ENCODE results near the gene HGFAC. TPM values are rescaled to one million over a fixed set of nuclear protein-coding genes. Genes with fewer than 3 reads are reported as not detected.

Gene HGFAC
- total RNA-seq, 2 donors from 2014 or later = not detected

DNA sequence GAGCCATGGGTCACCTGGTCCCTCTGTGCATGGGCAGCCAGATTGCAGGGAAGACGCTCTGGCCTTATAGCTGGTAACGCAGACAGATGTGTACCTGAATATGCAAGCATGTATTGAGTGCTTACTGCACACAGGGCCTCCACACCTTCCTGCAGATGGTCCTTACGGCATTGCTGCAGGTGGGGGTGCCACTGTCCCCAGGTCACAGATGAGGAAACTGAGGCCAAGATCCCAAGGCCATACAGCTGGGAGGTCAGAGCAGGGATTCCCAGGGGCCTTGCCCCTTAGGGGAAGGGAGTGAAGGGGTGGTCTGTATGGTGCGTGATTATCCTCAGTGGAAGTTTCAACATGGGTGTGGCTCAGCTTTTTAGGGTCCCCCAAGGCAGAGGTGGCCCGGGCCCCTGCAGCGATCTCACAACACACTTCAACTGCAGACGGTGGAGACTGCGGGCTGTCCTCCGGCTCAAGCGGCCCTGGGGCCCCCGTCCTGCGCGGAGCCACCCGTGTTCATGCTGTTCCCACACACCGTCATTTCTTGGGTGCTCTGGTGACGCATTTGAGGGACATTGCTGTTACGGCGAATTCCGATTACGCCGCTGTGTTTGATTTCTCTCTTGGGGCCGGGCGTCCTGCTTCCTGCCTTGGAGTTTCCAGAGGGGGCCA lies 29.5 kb downstream of the HGFAC start:
- Mint-ChIP-seq H3K9me3 (no peaks in the 10 kb centered on the region), H3K36me3 (no peaks in the 10 kb centered on the region), H3K27ac (no peak overlapping the region)
- ATAC-seq (no peak), DNase-seq (ENCODE audit: low spot score in 2 of 2) (no peak)

DNA sequence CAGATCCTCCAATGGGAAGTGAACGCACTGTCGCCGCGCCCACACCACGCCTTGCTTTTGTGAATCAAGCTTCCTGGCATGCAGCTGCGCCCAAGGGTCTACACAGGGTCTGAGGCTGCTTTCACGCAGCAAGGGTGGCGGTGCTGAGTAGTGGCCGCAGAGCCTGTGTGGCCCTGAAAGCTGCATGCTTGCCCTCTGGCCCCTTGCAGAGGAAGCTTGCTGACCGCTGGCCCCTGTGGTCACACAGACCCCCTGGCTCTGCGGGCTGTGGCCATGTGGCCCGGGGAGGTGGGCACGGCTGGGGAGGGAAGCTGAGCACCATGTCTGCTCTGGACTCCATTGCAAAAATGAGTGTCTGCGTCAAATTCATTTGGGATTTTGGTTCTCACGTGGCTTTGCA lies 30.1 kb downstream of the HGFAC start:
- ATAC-seq = no peak
- H3K27ac Mint-ChIP-seq = no peak overlapping the region
- no peak for DNase-seq (ENCODE audit: low spot score in 2 of 2)
- H3K9me3 Mint-ChIP-seq = no peaks in the 10 kb centered on the region
- no peaks in the 10 kb centered on the region for H3K36me3 Mint-ChIP-seq

- DNase-seq (ENCODE audit: low spot score in 2 of 2) (no peak), ATAC-seq (no peak)
- H3K36me3 Mint-ChIP-seq = no peaks in the 10 kb centered on the region
- no peaks in the 10 kb centered on the region for H3K9me3 Mint-ChIP-seq
- H3K27ac Mint-ChIP-seq = no peak overlapping the region
Observed at GRCh38 chr4:3472411-3473141, 30.8 kb downstream of the HGFAC start.

GRCh38 chr4:3473181-3473950 lies 31.6 kb downstream of the HGFAC start:
- no peaks in the 10 kb centered on the region for H3K36me3 Mint-ChIP-seq

GRCh38 chr4:3473996-3474765 lies 32.4 kb downstream of the HGFAC start:
- ATAC-seq (no peak), DNase-seq (ENCODE audit: low spot score in 2 of 2) (no peak)
- no peaks in the 10 kb centered on the region for H3K9me3 Mint-ChIP-seq
- H3K27ac Mint-ChIP-seq = no peak overlapping the region
- H3K36me3 Mint-ChIP-seq = no peaks in the 10 kb centered on the region

More at GRCh38 chr4:3473181-3473950, 31.6 kb downstream of the HGFAC start:
- DNase-seq (ENCODE audit: low spot score in 2 of 2) (no peak), ATAC-seq (no peak)
- Mint-ChIP-seq H3K27ac (no peak overlapping the region), H3K9me3 (no peaks in the 10 kb centered on the region)

- no peak overlapping the region for H3K27ac Mint-ChIP-seq
- H3K9me3 Mint-ChIP-seq = no peaks in the 10 kb centered on the region
- ATAC-seq = no peak
- DNase-seq (ENCODE audit: low spot score in 2 of 2) = no peak
- H3K36me3 Mint-ChIP-seq = no peaks in the 10 kb centered on the region
Observed at GRCh38 chr4:3475041-3475712, 33.4 kb downstream of the HGFAC start.

- DNase-seq (ENCODE audit: low spot score in 2 of 2) (no peak), ATAC-seq (no peak)
- Mint-ChIP-seq H3K36me3 (no peaks in the 10 kb centered on the region), H3K27ac (no peak overlapping the region), H3K9me3 (no peaks in the 10 kb centered on the region)
Observed at GRCh38 chr4:3475713-3476260, 34.0 kb downstream of the HGFAC start.

DNA sequence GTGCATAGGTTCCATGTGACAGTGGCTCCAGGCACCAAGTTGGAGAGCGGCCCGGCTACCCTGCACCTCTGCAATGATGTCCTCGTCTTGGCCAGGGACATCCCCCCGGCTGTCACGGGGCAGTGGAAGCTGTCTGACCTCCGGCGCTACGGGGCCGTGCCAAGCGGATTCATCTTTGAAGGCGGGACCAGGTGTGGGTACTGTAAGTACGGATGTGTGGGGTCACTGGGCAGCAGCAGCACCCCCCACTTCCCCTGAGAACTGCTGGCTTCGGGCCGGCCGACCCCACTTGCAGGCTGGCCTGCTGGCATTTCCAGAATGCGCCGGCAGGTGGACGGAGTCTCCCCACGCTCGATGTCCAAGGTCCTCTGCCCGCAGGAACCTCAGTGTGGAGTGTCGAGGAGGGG lies 34.6 kb downstream of the HGFAC start:
- no peaks in the 10 kb centered on the region for H3K9me3 Mint-ChIP-seq
- H3K27ac Mint-ChIP-seq = no peak overlapping the region
- no peaks in the 10 kb centered on the region for H3K36me3 Mint-ChIP-seq
- DNase-seq (ENCODE audit: low spot score in 2 of 2) (no peak), ATAC-seq (no peak)

DNA sequence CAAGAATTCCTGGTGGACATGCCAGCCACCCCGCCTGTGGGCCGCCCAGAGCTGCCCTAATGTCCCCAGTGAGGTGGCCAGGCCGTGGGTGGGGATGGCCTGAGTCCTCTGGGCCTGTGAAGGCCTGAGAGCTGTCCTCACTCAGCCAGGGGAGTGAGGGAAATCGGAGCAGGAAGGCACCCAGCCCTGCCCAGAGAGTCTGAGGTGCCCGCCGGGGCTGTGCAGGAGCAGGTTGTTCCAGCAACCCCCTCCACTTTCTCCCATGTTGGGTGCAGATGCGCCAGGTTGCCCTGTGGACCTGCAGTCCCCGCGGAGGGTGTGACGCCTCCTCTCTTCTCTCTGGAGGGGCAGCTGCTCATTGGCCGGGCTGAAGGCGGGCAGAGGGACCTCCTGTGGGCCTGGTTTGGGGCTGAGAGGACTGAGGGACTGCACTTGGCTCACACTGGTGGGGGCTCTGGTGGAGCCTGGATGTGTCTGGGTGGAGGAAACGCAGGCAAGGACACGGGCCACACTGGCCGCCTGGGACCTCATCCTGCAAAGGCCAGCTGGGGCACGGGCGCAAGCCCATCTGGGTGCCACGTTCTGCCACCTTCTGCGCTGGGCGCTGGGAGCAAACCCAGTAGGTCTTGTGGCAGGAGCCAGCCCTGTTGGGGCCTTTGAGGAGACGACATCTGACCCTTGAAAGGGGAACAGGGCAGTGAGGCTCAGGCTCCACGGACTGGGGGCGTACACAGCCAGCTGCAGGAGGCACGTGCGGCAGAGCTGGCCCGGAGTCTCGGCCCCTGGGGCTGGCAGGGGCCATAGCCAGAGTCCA lies 35.4 kb downstream of the HGFAC start:
- H3K9me3 Mint-ChIP-seq = no peaks in the 10 kb centered on the region

GRCh38 chr4:3477750-3478430 lies 36.1 kb downstream of the HGFAC start:
- Mint-ChIP-seq H3K9me3 (no peaks in the 10 kb centered on the region), H3K36me3 (no peaks in the 10 kb centered on the region), H3K27ac (no peak overlapping the region)
- ATAC-seq = no peak
- no peak for DNase-seq (ENCODE audit: low spot score in 2 of 2)

More for the DNA sequence above, 35.4 kb downstream of the HGFAC start:
- Mint-ChIP-seq H3K36me3 (no peaks in the 10 kb centered on the region), H3K27ac (no peak overlapping the region)
- DNase-seq (ENCODE audit: low spot score in 2 of 2) (no peak), ATAC-seq (no peak)

DNA sequence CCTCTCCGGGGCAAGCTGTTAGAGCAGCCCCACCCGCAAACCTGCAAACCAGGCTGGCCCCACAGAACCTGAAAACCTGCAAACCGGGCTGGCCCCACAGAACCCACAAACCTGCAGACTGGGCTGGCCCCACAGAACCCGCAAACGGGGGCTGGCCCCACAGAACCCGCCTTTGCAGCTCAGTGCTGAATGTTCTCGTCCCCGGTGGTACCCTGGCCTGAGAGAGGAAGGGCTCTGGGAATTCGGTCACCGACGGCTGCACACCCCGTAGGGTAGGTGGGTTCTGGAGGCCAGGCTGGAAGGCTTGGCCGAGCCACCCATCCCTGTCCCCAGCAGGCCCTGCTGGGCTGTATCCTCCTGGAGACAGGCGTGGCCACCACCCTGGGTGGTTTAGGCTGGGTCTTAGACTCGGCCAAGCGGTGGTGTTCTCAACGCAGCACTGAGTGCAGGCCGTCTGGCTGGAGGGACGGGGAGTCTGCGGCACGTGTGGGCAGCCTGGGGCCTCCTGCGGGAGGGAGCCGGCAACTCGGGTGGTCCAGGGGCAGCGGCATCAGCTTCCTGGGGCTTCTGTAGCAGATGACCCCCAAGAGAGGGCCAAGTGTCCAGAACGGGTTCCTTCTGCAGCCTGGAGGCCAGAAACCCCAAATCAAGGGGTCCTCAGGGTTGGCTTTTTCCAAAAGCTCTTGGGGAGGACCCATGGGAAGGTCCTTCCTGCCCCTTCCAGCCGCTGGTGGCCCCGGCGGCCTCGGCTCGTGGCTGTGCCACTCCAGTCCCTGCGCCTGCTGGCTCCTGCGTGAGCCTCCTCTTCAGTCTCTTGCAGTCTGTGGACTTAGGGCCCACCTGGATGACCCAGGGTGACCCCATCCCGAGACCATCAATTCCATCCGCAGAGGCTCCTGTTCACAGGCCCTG lies 36.9 kb downstream of the HGFAC start:
- no peak overlapping the region for H3K27ac Mint-ChIP-seq
- H3K9me3 Mint-ChIP-seq = no peaks in the 10 kb centered on the region
- no peaks in the 10 kb centered on the region for H3K36me3 Mint-ChIP-seq
- DNase-seq (ENCODE audit: low spot score in 2 of 2) = no peak
- no peak for ATAC-seq

GRCh38 chr4:3479358-3480101 lies 37.8 kb downstream of the HGFAC start:
- ATAC-seq (no peak), DNase-seq (ENCODE audit: low spot score in 2 of 2) (no peak)
- Mint-ChIP-seq H3K27ac (no peak overlapping the region), H3K9me3 (no peaks in the 10 kb centered on the region), H3K36me3 (no peaks in the 10 kb centered on the region)

DNA sequence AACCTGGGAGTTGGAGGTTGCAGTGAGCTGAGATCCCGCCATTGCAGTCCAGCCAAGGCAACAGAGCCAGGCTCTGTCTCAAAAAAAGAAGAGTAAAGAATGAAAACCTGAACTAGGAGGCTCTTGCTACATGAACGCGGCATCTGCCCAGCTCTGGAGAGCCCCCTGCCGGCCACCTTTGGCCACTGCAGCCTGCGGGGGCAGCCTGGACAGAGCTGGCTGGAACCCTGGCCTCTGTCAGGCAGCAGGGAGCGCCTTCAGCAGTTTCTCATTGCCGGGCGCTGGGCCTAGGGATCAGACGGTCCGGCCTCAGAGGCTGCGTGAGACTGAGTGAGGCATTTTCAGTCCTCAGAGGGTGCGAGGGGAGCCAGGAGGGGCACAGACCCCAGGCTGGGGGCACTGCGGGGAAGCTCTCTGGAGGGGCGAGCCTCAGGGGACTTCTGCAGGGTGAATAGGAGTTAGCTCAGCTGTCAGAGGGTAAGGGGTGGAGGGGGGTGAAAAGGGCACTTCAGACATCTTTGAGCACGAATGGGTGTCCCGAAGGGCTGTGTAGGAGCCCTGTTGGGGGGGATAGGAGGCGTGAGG lies 38.9 kb downstream of the HGFAC start:
- H3K9me3 Mint-ChIP-seq = no peaks in the 10 kb centered on the region
- no peak overlapping the region for H3K27ac Mint-ChIP-seq
- peak in 1 of 2 donors; percentile 92 for DNase-seq (ENCODE audit: low spot score in 2 of 2)
- no peaks in the 10 kb centered on the region for H3K36me3 Mint-ChIP-seq
- peak; percentile 83 to 84 for ATAC-seq
